Measurements from ENCODE around the gene RCAN2.

The RCAN2 gene

DNA sequence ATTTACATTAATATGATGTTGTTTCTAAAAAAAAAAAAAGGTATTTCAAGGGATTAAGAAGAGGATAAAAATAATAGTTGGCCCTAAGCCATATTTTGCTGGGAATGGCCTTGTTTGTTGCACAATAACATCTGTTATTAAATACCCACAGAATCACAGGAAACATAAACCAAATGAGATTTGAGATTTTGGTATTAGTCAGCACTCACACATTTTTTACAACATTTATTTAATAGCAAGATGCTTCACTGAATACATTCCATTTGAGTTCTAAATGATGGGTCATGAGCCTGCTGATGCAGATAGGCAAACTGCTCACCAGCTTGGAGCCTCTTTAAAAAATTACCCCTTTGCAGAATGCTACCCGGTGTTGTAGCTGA is 227.6 kb downstream of the RCAN2 start:
- H3K27ac ChIP-seq (ENCODE audit: low read length), result no peak overlapping the region
- H3K27me3 ChIP-seq (replicated peaks; ENCODE audit: insufficient read depth, low read length), result no peaks in the 10 kb centered on the region
- no peaks in the 10 kb centered on the region for H3K36me3 ChIP-seq (replicated peaks; ENCODE audit: insufficient read depth, low read length)
- no peaks in the 10 kb centered on the region for H3F3A ChIP-seq (ENCODE audit: insufficient read depth, low read length)
- H3K4me3 ChIP-seq (ENCODE audit: low read length), result no peak overlapping the region
- no peak overlapping the region for H2AFZ ChIP-seq (ENCODE audit: low read length)
- no peak overlapping the region for H3K9ac ChIP-seq (ENCODE audit: low read length)
- H3K9me3 ChIP-seq (replicated peaks; ENCODE audit: insufficient read depth, low read length), result no peaks in the 10 kb centered on the region
- TF ChIP-seq, protein P1, sequence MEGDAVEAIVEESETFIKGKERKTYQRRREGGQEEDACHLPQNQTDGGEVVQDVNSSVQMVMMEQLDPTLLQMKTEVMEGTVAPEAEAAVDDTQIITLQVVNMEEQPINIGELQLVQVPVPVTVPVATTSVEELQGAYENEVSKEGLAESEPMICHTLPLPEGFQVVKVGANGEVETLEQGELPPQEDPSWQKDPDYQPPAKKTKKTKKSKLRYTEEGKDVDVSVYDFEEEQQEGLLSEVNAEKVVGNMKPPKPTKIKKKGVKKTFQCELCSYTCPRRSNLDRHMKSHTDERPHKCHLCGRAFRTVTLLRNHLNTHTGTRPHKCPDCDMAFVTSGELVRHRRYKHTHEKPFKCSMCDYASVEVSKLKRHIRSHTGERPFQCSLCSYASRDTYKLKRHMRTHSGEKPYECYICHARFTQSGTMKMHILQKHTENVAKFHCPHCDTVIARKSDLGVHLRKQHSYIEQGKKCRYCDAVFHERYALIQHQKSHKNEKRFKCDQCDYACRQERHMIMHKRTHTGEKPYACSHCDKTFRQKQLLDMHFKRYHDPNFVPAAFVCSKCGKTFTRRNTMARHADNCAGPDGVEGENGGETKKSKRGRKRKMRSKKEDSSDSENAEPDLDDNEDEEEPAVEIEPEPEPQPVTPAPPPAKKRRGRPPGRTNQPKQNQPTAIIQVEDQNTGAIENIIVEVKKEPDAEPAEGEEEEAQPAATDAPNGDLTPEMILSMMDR (IDR thresholded peaks at IDR 0.05; ENCODE audit: low read length), result no peak
- TF ChIP-seq EZH2 (optimal IDR thresholded peaks at IDR 0.05; ENCODE audit: low read depth, low read length) (no peak), EZH2phosphoT487 (IDR thresholded peaks at IDR 0.05; ENCODE audit: low read length) (no peak)
- no peak overlapping the region for H3K4me2 ChIP-seq (ENCODE audit: low read depth, low read length)
- H4K20me1 ChIP-seq (ENCODE audit: insufficient read depth, low read length), result no peaks in the 10 kb centered on the region
- no peak for DNase-seq
- no peaks in the 10 kb centered on the region for H3K9me2 ChIP-seq (replicated peaks; ENCODE audit: insufficient read depth, low read length)
- no peaks in the 10 kb centered on the region for H3K79me2 ChIP-seq (ENCODE audit: low read length)
- no peaks in the 10 kb centered on the region for H3K4me1 ChIP-seq (ENCODE audit: low read length)

DNA sequence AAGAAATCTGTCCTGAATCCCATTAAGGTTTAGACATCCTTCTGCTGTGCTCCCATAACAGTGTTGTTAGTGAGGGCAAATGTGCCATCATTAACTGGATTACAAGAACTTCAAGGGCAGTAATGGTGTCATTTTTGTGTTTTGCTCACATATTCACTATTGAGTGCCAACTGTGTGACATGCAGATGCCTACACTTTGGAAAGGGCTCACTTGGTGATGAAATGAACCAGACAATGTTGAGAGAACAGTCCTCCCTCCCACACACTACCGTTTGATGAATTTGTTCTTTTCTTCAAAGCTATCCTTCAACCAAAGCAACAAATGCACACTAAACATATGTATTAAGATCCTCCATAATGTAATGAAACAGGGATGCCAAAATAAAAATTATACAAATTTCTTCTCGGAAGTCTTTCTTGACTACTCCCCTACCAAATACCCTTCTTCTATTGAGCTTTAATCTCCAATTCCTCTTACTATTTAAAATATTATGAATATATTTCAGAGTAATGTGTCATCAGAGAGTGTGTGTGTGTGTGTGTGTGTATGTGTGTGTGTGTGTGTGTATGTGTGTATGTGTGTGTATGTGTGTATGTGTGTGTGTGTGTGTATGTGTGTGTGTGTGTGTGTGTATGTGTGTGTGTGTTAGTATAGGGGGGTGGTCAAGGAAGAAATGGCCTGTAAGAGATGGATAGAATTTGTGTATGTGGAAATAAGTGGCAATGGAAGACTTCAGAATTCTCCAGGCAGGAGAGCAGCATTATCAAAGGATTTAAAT is 228.1 kb downstream of the RCAN2 start:
- Histone ChIP-seq H3K9me3 (replicated peaks; ENCODE audit: insufficient read depth, low read length) (no peaks in the 10 kb centered on the region), H3K27me3 (replicated peaks; ENCODE audit: insufficient read depth, low read length) (no peaks in the 10 kb centered on the region), H3K4me1 (ENCODE audit: low read length) (no peaks in the 10 kb centered on the region), H3F3A (ENCODE audit: insufficient read depth, low read length) (no peaks in the 10 kb centered on the region), H4K20me1 (ENCODE audit: insufficient read depth, low read length) (no peaks in the 10 kb centered on the region), H2AFZ (ENCODE audit: low read length) (no peak overlapping the region), H3K4me2 (ENCODE audit: low read depth, low read length) (no peak overlapping the region), H3K9ac (ENCODE audit: low read length) (no peak overlapping the region), H3K79me2 (ENCODE audit: low read length) (no peaks in the 10 kb centered on the region), H3K4me3 (ENCODE audit: low read length) (no peak overlapping the region), H3K27ac (ENCODE audit: low read length) (no peak overlapping the region), H3K9me2 (replicated peaks; ENCODE audit: insufficient read depth, low read length) (no peaks in the 10 kb centered on the region), H3K36me3 (replicated peaks; ENCODE audit: insufficient read depth, low read length) (no peaks in the 10 kb centered on the region)
- TF ChIP-seq EZH2phosphoT487 (IDR thresholded peaks at IDR 0.05; ENCODE audit: low read length) (no peak), EZH2 (optimal IDR thresholded peaks at IDR 0.05; ENCODE audit: low read depth, low read length) (no peak)
- TF ChIP-seq, protein P1 (IDR thresholded peaks at IDR 0.05; ENCODE audit: low read length), result no peak
- DNase-seq, result no peak

DNA sequence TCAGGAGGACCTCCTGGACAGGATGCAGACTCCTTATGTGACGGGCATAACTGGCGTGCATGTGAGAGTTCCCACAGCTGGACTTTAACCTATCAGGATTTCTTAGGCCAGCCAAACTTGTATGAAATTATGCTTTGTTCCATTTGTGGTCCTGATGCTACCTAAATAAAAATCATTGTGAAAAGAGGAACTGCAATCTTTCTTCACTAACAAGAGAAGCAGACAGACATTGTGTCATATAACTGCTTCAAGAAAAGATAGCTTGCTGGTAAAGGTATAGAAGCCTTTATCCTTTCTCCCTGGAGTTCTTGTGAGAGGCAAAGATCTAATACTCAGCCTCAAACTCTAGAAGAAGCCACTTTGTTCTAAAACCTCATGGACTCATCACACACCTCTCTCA is 233.0 kb downstream of the RCAN2 start:
- Histone ChIP-seq H3F3A (ENCODE audit: insufficient read depth, low read length) (no peaks in the 10 kb centered on the region), H3K4me3 (ENCODE audit: low read length) (no peak overlapping the region), H3K27ac (ENCODE audit: low read length) (no peak overlapping the region), H3K9me3 (replicated peaks; ENCODE audit: insufficient read depth, low read length) (no peaks in the 10 kb centered on the region), H3K9me2 (replicated peaks; ENCODE audit: insufficient read depth, low read length) (no peaks in the 10 kb centered on the region), H3K36me3 (replicated peaks; ENCODE audit: insufficient read depth, low read length) (no peaks in the 10 kb centered on the region), H3K4me2 (ENCODE audit: low read depth, low read length) (no peak overlapping the region), H4K20me1 (ENCODE audit: insufficient read depth, low read length) (no peaks in the 10 kb centered on the region), H3K4me1 (ENCODE audit: low read length) (no peaks in the 10 kb centered on the region), H2AFZ (ENCODE audit: low read length) (no peak overlapping the region), H3K79me2 (ENCODE audit: low read length) (no peaks in the 10 kb centered on the region), H3K27me3 (replicated peaks; ENCODE audit: insufficient read depth, low read length) (no peaks in the 10 kb centered on the region), H3K9ac (ENCODE audit: low read length) (no peak overlapping the region)
- TF ChIP-seq EZH2phosphoT487 (IDR thresholded peaks at IDR 0.05; ENCODE audit: low read length) (no peak), EZH2 (optimal IDR thresholded peaks at IDR 0.05; ENCODE audit: low read depth, low read length) (no peak)
- TF ChIP-seq, protein P1 (IDR thresholded peaks at IDR 0.05; ENCODE audit: low read length), result no peak
- DNase-seq, result no peak
